Measurements from ENCODE around the gene XYLB. TPM values are rescaled to one million over a fixed set of nuclear protein-coding genes. Genes with fewer than 3 reads are reported as not detected.
"Not testable (repeated sequence)": the region's sequence is repeated elsewhere in the genome, so short reads cannot be mapped to it uniquely, and the experiment has no call there.

Gene XYLB
- total RNA-seq, 1 donor from 2014 or later, result 1.9 TPM

GRCh38 chr3:38318766-38319671 is 27.6 kb upstream of the XYLB start:
- no peak for TF ChIP-seq CTCF (IDR thresholded peaks at IDR 0.05; ENCODE audit: insufficient read depth, low read length, poor library complexity, severe bottlenecking)
- DNase-seq (ENCODE audit: low read depth), result no peak
- Histone ChIP-seq H3K4me3 (ENCODE audit: low read depth, low read length) (no peak overlapping the region), H3K27me3 (ENCODE audit: control insufficient read depth, insufficient read depth, low read length) (peaks cover 3% of the 10 kb centered on the region), H3K36me3 (ENCODE audit: control insufficient read depth, insufficient read depth, low read length) (no peaks in the 10 kb centered on the region)

- not testable (repeated sequence) for H3K36me3 ChIP-seq (ENCODE audit: control insufficient read depth, insufficient read depth, low read length); H3K4me3 ChIP-seq (ENCODE audit: low read depth, low read length); H3K27me3 ChIP-seq (ENCODE audit: control insufficient read depth, insufficient read depth, low read length); DNase-seq (ENCODE audit: low read depth)
Observed at GRCh38 chr3:38320638-38321037, 25.9 kb upstream of the XYLB start.

GRCh38 chr3:38323060-38323459 is 23.5 kb upstream of the XYLB start:
- no peak for DNase-seq (ENCODE audit: low read depth)
- TF ChIP-seq CTCF (IDR thresholded peaks at IDR 0.05; ENCODE audit: insufficient read depth, low read length, poor library complexity, severe bottlenecking), result no peak
- Histone ChIP-seq H3K27me3 (ENCODE audit: control insufficient read depth, insufficient read depth, low read length) (no peaks in the 10 kb centered on the region), H3K4me3 (ENCODE audit: low read depth, low read length) (no peak overlapping the region), H3K36me3 (ENCODE audit: control insufficient read depth, insufficient read depth, low read length) (no peaks in the 10 kb centered on the region)

- no peak for DNase-seq (ENCODE audit: low read depth)
- Histone ChIP-seq H3K4me3 (ENCODE audit: low read depth, low read length) (no peak overlapping the region), H3K36me3 (ENCODE audit: control insufficient read depth, insufficient read depth, low read length) (no peaks in the 10 kb centered on the region), H3K27me3 (ENCODE audit: control insufficient read depth, insufficient read depth, low read length) (no peaks in the 10 kb centered on the region)
- no peak for TF ChIP-seq CTCF (IDR thresholded peaks at IDR 0.05; ENCODE audit: insufficient read depth, low read length, poor library complexity, severe bottlenecking)
Observed at GRCh38 chr3:38325256-38325655, 21.3 kb upstream of the XYLB start.

GRCh38 chr3:38327335-38328009 is 19.1 kb upstream of the XYLB start:
- no peak for TF ChIP-seq CTCF (IDR thresholded peaks at IDR 0.05; ENCODE audit: insufficient read depth, low read length, poor library complexity, severe bottlenecking)
- Histone ChIP-seq H3K27me3 (ENCODE audit: control insufficient read depth, insufficient read depth, low read length) (no peaks in the 10 kb centered on the region), H3K4me3 (ENCODE audit: low read depth, low read length) (no peak overlapping the region), H3K36me3 (ENCODE audit: control insufficient read depth, insufficient read depth, low read length) (no peaks in the 10 kb centered on the region)
- DNase-seq (ENCODE audit: low read depth), result peak; percentile 61

- no peak overlapping the region for H3K4me3 ChIP-seq (ENCODE audit: low read depth, low read length)
- no peak for DNase-seq (ENCODE audit: low read depth)
- no peaks in the 10 kb centered on the region for H3K27me3 ChIP-seq (ENCODE audit: control insufficient read depth, insufficient read depth, low read length)
- no peaks in the 10 kb centered on the region for H3K36me3 ChIP-seq (ENCODE audit: control insufficient read depth, insufficient read depth, low read length)
- TF ChIP-seq CTCF (IDR thresholded peaks at IDR 0.05; ENCODE audit: insufficient read depth, low read length, poor library complexity, severe bottlenecking), result no peak
Observed at GRCh38 chr3:38331257-38332022, 15.1 kb upstream of the XYLB start.
